T-helper 1 cell treated with Interleukin-12 subunit alpha and Interleukin-12 subunit beta and Interleukin-4 antibody, amounts not matched to agents 30 ng/mL and 1 ng/mL, for 36 hours (primary cell): ENCODE data around the gene LHFPL5. TPM values are rescaled to one million over a fixed set of nuclear protein-coding genes. Genes with fewer than 3 reads are reported as not detected.

Experiments
- intact Hi-C: fragments of 100-400 bp; cut with micrococcal nuclease; formaldehyde crosslinking; loops from one replicate; pipeline ENCODE4 v1.15.1; 2024
- total RNA-seq: library from RNA; stranded (reverse); gene quantifications from 2 replicates; pipeline ENCODE4 v1.2.3, GENCODE V29; 2022

LHFPL5 gene
- total RNA-seq: not detected in 2 replicates

DNA sequence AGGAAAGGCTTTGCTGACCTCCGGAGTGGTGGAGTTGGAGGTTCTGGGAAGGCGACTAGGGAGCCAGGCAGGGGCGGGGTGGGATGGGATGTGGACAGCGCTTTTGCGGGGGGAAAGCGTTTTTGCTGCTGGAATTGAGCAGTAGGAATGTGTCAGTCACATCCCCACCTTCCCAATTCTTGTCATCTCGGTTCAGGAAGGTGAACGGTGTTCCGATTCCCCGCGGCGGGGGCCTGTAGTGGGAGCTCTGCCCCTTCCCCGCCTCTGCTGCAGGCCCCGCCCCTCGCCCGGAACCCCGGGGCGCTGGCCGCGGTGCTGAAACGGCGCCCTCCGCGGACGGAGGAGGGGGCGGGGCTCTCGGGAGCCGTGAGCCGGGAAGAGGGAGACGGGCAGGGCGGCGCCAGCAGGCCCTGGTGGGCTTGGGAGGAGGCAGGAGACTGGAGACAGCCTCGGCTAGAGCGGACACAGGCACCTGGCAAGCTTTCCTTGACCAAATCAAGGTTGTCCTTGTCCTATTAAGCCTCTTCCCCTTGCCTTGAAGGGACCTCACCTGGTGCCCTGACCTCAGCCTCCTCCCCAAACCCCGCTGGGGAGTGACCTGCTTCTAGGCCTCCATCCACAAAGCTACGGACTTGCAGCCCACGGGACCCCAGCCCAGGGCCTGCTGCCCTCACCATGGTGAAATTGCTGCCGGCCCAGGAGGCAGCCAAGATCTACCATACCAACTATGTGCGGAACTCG is at the start of gene LHFPL5:
TSS of gene LHFPL5 (plus strand) at position 357 of the 741 bp plus-strand sequence. CDS start at position 676, 319 bp downstream.
- intact Hi-C loops: no loop called here

- intact Hi-C loops: no loop called here
Measured at GRCh38 chr6:35757456-35758123, 47.6 kb upstream of the LHFPL5 start.

GRCh38 chr6:35759426-35759825 is 45.7 kb upstream of the LHFPL5 start:
- intact Hi-C loops: no loop called here

- intact Hi-C loops: no loop called here
Measured at GRCh38 chr6:35765739-35766138, 39.4 kb upstream of the LHFPL5 start.

- intact Hi-C loops: no loop called here
Measured at GRCh38 chr6:35769211-35769610, 35.9 kb upstream of the LHFPL5 start.

GRCh38 chr6:35771343-35771627 is 33.9 kb upstream of the LHFPL5 start:
- intact Hi-C loops: no loop called here

DNA sequence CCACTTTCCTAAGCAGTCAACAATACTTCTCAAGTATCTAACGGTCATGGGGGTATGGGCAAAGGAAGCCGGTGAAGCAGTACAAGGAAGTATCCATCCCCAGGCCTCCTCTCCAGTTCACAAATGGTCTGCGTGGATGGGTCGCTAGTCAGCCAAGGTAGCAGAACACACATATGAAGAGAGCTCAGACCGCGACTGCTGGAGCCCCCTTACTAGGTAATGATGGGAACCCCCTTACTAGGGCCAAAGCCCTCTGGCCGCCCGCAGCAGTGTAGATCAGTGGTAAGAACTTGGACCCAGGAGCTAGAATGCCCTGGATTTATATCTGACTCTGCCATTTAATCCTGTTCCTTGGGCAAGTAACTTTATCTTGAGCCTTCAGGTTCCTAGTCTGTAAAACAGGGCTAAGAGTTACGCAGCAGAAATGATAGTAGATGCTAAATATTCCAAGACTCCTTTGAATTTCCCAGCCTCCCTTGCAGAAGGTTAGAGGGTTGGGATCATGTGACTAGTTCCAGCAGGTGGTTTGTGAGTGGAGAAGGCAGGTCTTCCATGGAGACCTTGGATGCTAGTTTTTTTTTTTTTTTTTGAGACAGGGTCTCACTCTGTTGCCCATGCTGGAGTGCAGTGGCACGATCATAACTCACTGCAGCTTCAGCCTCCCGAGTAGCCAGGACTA is 30.9 kb upstream of the LHFPL5 start:
- intact Hi-C loops: no loop called here

GRCh38 chr6:35775031-35775430 is 30.1 kb upstream of the LHFPL5 start:
- intact Hi-C loops: no loop called here

- intact Hi-C loops: no loop called here
Measured at GRCh38 chr6:35776364-35777215, 28.6 kb upstream of the LHFPL5 start, which contains the start of gene CLPSL2. CLPSL2 (plus strand) TSS chr6:35776598; CDS start chr6:35776619, 21 bp downstream.

DNA sequence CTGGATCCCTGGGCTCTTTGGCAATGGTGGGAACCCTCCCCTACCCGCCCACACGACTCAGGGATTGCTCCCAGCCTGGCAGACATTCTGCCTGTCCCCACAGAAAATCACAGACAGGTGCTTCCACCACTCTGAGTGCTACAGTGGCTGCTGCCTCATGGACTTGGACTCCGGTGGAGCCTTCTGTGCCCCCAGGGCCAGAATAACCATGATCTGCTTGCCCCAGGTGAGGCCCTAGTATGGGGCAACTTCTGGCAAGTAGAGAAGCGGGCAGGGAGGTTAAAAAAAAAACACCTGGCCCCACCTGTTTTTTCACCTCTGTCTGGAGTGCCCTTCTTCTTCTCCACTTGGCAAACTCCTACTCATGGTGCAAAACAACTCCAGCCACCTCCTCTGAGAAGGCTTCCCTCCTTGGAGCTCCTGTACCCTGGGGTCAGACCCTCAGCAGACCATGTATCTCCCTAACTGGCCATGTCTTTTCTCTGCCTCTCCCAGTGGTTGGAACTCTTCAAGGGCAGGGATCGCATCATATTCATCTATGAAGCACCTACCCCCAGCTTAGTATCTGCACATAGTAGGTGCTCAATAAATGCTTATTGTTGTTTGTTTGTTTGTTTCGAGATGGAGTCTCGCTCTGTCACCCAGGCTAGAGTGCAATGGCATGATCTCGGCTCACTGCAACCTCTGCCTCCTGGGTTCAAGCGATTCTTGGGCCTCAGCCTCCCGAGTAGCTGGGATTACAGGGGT is 27.6 kb upstream of the LHFPL5 start:
- intact Hi-C loops: no loop called here

GRCh38 chr6:35778437-35778836 is 26.7 kb upstream of the LHFPL5 start:
- intact Hi-C loops: no loop called here

DNA sequence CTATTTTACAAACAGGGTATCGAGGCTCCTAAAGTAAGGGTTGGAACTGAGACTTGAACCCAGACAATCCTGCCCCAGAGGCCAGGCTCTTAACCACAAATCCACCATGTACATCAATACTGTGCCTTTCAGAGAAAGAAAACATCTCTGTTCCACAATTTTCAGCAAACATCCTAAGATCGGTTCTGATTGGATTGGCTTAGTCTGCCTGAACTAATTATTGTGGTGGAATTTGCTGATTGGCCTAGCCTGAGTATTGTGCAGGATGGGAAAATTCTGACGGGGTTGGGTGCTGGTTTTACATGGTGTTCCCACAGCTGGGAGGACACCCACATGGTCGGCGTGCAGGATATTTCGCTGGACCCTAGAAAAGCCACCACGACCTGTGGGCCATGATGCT is 24.4 kb upstream of the LHFPL5 start, which contains the start of gene CLPSL1:
TSS of gene CLPSL1 (plus strand) at position 301 of the 400 bp plus-strand sequence. CDS start at position 393, 92 bp downstream.
- intact Hi-C loops: no loop called here

GRCh38 chr6:35781290-35781689 is 23.9 kb upstream of the LHFPL5 start:
- intact Hi-C loops: no loop called here

DNA sequence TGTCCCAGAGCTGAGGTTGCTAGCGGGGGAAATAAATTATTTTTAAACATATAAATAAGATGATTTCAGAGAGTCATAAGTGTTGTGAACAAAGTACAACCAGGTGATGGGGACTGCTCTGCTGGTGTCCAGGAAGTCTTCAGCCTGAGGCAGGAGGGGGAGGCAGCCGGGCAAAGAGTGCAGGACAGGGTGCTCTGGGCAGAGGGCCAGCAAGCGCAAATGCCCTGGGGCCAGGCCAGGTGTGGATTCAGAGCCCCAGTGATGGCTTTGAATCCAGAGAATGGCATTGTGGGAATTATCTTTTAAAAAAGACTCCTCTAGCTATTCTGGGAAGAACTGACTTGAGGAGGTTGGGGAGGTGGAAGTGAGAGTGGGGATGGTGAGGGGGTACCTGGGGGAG is 22.7 kb upstream of the LHFPL5 start:
- intact Hi-C loops: no loop called here

GRCh38 chr6:35784200-35784599 is 21.0 kb upstream of the LHFPL5 start:
- intact Hi-C loops: no loop called here

DNA sequence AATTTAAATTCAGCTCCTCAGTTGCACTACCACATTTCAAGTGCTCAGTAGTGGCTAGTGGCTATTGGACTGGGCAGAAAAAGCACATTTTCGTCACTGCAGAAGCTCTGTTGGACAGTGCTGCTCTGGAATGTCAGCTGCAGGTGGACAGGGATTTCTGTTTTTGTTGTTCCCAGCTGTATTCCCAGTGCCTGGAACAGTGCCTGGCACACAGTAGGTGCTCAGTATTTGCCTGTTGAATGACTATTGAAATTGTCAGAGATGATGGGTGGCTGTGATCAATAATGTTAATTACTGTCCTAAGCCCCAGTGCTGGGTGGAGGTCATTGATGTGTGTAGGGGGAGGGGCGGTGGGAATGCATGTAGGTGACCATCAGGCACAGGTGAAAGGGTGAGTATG is 18.9 kb upstream of the LHFPL5 start:
- intact Hi-C loops: no loop called here

DNA sequence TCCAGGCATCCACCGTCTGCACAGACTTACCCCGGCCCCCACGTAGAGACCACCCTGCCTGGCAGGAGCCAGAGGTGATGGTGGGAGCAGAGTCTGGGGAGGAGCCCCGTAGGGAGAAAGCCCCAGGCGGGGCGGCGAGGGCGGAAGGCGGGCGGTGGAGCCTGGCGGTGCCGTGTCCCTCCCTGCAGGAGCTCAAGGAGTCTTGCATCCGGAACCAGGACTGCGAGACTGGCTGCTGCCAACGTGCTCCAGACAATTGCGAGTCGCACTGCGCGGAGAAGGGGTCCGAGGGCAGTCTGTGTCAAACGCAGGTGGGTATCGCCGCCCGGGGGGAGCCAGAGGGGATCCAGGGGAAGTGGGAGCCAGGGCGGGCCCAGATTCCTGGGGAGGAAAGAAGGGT is 18.3 kb upstream of the LHFPL5 start:
- intact Hi-C loops: no loop called here

- intact Hi-C loops: no loop called here
Measured at GRCh38 chr6:35787266-35788218, 17.6 kb upstream of the LHFPL5 start.

DNA sequence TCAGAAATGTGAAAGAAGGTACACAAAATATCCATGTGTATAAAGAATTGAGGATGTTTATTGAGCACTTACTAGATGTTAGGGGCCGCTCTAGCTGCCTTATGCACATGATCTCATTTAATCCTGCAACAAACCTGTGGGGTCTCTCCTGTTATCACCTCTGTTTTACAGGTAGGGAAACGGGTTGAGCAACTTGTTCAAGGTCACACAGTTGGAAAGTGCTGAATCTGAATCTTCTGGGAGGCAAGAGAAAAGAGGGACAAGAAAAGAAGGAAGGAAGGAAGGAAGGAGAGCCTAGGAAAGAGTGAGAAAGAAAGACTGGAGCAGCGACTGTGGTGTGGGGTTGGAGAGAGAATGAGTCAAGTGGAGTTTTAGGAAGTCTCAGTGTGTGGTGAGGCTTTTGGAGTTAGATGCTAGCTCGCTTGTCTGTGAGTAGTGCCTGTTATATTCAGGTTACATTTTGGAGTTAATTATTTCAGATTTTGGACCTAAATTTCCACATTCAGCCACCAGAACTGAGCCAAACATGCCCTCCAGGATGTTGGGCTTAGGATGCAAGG is 16.6 kb upstream of the LHFPL5 start:
- intact Hi-C loops: no loop called here
